ENCODE results near the gene KCNAB1.

KCNAB1 gene

DNA sequence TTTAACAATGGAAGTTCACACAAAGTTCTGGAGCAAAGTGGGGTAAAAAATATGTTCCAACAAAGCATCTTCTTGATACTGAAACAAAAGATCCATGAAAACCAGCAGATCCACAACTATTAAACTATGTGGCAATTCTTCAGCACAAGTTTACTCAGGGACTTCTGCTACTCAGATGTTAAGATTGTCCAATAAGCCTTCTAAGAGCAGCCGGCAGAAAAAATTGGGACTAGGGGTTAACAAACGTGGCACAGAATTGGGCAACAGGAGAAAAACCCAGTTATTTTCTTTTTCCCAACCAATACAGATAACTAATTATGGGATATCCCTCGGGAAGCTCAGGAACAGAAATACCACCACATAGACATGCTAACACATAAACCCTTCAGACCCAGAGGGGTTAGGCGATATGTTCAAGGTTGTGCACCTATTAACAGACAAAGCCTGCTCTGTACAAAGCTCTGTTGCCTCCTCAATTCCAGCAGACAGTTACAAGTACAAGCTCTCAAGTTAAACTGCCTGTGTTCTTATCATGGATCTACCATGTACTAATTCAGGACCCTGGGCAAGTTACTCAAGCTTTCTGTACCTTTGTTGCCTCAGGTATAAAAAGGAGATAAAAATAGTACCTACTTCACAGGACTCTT lies 427.8 kb downstream of the KCNAB1 start:
- Histone ChIP-seq H3K4me1 (ENCODE audit: control insufficient read depth in 1 of 2, insufficient read depth in 1 of 2, low read depth in 1 of 2, low read length in 1 of 2) (peaks cover 2 to 3% of the 10 kb centered on the region in 2 experiments), H3K27ac (no peak overlapping the region), H3K27me3 (no peaks in the 10 kb centered on the region), H3K36me3 (peaks cover 64% of the 10 kb centered on the region), H3K4me3 (ENCODE audit: low read depth in 1 of 2, low read length in 1 of 2) (no peak overlapping the region), H3K9me3 (no peaks in the 10 kb centered on the region)
- TF ChIP-seq, protein P1, sequence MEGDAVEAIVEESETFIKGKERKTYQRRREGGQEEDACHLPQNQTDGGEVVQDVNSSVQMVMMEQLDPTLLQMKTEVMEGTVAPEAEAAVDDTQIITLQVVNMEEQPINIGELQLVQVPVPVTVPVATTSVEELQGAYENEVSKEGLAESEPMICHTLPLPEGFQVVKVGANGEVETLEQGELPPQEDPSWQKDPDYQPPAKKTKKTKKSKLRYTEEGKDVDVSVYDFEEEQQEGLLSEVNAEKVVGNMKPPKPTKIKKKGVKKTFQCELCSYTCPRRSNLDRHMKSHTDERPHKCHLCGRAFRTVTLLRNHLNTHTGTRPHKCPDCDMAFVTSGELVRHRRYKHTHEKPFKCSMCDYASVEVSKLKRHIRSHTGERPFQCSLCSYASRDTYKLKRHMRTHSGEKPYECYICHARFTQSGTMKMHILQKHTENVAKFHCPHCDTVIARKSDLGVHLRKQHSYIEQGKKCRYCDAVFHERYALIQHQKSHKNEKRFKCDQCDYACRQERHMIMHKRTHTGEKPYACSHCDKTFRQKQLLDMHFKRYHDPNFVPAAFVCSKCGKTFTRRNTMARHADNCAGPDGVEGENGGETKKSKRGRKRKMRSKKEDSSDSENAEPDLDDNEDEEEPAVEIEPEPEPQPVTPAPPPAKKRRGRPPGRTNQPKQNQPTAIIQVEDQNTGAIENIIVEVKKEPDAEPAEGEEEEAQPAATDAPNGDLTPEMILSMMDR (IDR thresholded peaks at IDR 0.05): no peak

DNA sequence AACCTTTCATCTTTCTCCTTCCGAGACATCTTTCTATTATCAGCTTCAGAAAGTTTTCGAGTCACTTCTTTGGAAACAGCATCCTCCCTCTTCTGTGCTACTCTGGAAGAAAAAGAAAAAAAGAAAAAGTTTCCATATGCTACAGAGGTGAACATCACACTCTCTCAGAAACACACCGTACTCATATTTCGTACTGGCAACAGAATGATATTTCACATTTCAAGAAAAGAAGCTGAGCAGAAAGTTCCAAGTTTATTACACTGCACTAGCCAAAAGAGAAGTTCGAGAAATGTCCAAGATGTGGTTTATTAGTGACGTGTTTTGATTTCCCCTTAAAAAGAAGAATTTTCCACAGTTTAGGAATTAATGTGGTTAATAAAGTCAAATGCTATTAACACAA lies 428.5 kb downstream of the KCNAB1 start:
- Histone ChIP-seq H3K36me3 (peaks cover 57% of the 10 kb centered on the region), H3K4me3 (ENCODE audit: low read depth in 1 of 2, low read length in 1 of 2) (no peak overlapping the region), H3K4me1 (ENCODE audit: control insufficient read depth in 1 of 2, insufficient read depth in 1 of 2, low read depth in 1 of 2, low read length in 1 of 2) (peaks cover 9 to 11% of the 10 kb centered on the region in 2 experiments), H3K9me3 (no peaks in the 10 kb centered on the region), H3K27me3 (no peaks in the 10 kb centered on the region), H3K27ac (no peak overlapping the region)
- TF ChIP-seq, protein P1 (IDR thresholded peaks at IDR 0.05): no peak

DNA sequence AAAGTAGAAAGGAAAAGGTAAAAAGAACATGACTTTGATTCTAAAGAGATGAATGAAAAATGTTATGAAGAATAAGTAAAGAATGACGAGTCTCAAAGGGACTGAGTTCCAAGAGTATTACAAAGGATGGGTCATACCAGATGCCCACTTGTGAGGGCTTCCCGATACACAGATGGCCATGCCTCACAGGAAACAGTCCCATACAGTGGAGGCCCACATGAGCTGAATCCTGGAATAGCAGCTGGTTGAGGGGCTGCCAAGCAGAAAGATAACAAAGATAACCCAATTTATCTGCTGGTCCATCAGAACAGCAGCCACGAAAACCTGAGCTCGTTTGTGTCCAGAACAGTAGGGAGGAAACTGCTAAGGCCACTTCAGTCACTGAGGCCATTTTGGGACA lies 430.9 kb downstream of the KCNAB1 start:
- H3K27ac ChIP-seq: no peak overlapping the region
- TF ChIP-seq, protein P1 (IDR thresholded peaks at IDR 0.05): no peak
- H3K27me3 ChIP-seq: no peaks in the 10 kb centered on the region
- H3K9me3 ChIP-seq: no peaks in the 10 kb centered on the region
- no peak overlapping the region for H3K4me3 ChIP-seq (ENCODE audit: low read depth in 1 of 2, low read length in 1 of 2)
- H3K4me1 ChIP-seq (ENCODE audit: control insufficient read depth in 1 of 2, insufficient read depth in 1 of 2, low read depth in 1 of 2, low read length in 1 of 2): peaks cover 21 to 25% of the 10 kb centered on the region in 2 experiments
- peaks cover 43% of the 10 kb centered on the region for H3K36me3 ChIP-seq

DNA sequence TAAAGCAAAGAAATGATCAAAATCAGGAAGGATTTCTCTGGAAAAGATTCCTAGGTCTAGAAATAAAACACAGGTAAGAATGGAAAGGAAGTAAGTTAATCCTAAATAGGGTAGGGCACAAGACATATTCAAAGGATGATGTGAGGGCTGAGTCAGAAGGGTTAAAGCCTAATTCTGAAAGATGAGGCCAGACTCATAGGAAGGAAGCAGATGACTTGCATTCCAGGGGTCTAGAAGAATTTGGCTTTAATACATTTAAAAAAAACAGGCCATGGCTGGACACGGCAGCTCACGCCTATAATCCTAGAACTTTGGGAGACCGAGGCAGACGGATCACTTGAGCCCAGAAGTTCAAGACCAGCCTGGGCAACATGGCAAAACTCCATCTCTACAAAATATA lies 431.4 kb downstream of the KCNAB1 start:
- H3K4me1 ChIP-seq (ENCODE audit: control insufficient read depth in 1 of 2, insufficient read depth in 1 of 2, low read depth in 1 of 2, low read length in 1 of 2): peaks cover 21 to 25% of the 10 kb centered on the region in 2 experiments
- TF ChIP-seq, protein P1 (IDR thresholded peaks at IDR 0.05): no peak
- no peaks in the 10 kb centered on the region for H3K27me3 ChIP-seq
- H3K4me3 ChIP-seq (ENCODE audit: low read depth in 1 of 2, low read length in 1 of 2): no peak overlapping the region
- H3K27ac ChIP-seq: no peak overlapping the region
- peaks cover 38% of the 10 kb centered on the region for H3K36me3 ChIP-seq
- no peaks in the 10 kb centered on the region for H3K9me3 ChIP-seq

DNA sequence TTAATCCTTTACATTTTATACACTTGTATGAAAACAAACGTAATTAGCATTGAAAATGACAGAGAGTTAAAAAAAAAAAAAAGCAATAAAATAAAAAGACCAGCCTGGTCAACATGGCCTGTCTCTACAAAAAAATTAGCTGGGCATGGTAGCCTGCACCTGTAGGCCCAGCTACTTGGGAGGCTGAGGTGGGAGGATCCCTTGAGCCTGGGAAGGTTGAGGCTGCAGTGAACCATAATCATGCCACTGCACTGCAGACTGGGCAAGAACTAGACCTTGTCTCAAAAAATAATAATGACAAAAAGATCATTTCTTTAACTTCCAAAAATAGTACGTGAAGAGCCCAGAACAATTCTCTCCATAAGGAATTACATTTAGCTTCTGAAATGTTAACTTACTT lies 432.6 kb downstream of the KCNAB1 start:
- no peaks in the 10 kb centered on the region for H3K9me3 ChIP-seq
- no peaks in the 10 kb centered on the region for H3K27me3 ChIP-seq
- H3K4me1 ChIP-seq (ENCODE audit: control insufficient read depth in 1 of 2, insufficient read depth in 1 of 2, low read depth in 1 of 2, low read length in 1 of 2): peaks cover 21 to 25% of the 10 kb centered on the region in 2 experiments
- H3K4me3 ChIP-seq (ENCODE audit: low read depth in 1 of 2, low read length in 1 of 2): no peak overlapping the region
- TF ChIP-seq, protein P1 (IDR thresholded peaks at IDR 0.05): no peak
- no peak overlapping the region for H3K27ac ChIP-seq
- peaks cover 26% of the 10 kb centered on the region for H3K36me3 ChIP-seq

Data from neutrophil (primary cell).